Measurements from ENCODE around the gene PLXNC1.

- TF ChIP-seq POLR2A (IDR thresholded peaks at IDR 0.05) (no peak), CTCF (IDR thresholded peaks at IDR 0.05) (no peak)
These were observed 138.3 kb downstream of the PLXNC1 start for GRCh38 chr12:94286583-94287244.
